GM18511 (cell line): ENCODE results near the gene PROZ.

Source experiments
- ATAC-seq: cut with Tn5 transposase; IDR thresholded peaks from one replicate; pipeline ENCODE4 v1.9.1; 2021; ENCODE audit warnings: mild to moderate bottlenecking, moderate library complexity; ENCODE audit not compliant: unreplicated experiment

The PROZ gene

DNA sequence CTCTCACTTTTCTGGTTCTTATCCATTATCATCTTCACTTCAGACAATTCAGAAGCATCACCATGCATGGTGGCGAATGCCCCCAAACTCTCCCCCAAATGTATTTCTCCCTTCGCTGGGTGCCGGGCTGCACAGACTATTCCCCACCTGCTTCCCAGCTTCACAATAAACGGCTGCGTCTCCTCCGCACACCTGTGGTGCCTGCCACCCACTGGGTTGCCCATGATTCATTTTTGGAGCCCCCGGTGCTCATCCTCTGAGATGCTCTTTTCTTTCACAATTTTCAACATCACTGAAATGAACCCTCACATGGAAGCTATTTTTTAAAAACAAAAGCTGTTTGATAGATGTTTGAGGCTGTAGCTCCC lies 38.6 kb upstream of the PROZ start:
- ATAC-seq: no peak

DNA sequence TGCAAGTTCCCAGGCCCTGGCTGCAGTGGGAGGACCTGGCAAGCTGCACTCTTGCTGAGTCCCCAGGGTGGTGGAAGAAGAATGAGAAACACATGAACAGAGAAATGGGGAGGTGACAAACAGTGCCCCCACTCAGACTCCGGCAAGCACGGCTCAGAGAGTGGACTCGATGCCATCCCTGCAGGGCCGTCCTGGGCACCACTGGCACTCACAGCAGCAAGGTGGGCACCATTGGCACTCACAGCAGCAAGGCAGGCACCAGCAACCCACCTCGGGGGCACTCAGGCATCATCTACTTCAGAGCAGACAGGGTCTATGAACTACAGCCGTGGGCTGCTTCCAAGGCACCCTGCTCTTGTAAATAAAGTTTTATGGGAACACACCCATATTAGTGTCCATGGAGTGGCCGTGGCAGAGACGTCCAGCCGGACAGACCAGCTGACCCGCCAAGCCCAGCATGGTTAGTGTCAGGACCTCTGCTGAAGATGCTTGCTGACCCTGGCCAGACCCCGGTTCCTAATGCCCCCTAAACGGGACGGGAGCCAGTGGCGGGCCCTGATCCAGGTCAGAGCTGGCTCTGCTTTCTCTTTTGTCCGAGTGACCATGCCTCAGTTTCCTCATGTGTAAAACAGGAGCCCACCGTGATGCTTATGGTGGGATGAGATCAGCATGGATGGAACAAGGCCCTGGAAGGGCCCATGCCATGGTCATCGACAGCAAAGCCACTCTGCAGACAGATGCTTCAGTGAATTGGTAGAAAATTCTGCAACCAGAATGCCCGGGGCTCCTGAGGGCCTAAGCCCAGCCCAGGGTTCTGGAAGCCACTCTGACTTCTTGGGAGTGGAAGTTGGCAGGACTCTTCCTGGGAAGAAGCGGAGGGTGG lies 37.9 kb upstream of the PROZ start:
- ATAC-seq: no peak

DNA sequence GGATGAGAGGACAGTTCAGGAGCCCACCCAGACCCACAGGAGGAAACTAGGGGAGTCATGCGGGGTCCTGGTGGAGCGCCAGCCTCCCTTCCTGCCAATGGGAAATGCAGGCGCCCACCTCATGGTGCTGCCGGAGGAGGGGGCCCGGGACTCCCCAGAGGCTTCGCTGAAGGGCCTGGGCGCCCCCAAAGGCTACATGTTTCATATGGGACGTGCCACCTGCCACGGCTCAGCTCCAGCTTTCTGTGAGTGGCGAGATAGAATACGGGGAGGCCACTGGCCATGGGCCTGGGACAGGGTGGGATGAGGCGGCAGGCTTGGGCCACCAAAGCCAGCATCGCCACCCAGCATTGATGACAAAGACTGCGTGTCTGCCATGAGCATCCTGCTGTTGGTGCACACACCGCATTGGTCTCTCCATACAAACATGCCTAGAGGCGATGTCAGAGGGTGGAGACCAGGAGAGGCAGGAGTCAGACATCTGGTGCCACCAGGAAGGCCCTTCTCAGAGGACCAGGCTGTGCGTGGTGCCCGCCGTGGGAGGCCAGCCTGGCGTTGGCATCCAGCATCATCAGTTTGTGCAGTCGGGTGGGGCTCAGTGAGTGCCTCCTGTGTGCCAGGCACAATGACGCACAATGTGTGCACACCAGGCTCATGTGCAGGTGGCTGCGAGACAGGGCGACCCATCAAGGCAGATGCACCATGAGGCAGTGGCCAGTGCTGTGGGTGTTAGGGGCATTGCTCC lies 37.1 kb upstream of the PROZ start:
- ATAC-seq: no peak

DNA sequence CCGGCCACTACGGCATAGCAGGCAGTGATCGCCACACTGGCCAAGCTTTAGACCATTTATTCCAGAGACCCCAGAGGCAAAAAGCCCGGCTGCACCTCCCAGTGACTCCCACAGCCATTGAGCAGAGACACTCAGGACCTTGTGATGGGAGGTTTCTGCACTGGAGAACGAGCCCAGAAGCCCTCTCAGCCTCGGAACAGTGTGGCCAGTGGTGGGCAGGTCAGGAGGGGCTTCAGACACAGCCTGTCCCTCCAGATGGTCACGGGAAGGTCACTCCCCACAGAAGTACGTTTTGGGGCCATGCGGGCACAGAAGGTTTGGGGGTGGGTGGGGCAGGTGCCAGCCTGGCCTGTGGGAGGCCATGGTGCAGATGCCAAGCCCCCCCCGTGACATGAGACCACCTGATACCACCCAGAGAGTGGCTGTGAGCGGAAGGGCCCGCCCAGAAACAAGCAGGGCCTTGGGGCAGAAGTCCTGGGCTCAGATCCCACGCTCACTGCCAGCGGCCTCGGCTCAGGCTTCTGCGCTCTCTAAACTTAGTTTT lies 36.4 kb upstream of the PROZ start:
- no peak for ATAC-seq

DNA sequence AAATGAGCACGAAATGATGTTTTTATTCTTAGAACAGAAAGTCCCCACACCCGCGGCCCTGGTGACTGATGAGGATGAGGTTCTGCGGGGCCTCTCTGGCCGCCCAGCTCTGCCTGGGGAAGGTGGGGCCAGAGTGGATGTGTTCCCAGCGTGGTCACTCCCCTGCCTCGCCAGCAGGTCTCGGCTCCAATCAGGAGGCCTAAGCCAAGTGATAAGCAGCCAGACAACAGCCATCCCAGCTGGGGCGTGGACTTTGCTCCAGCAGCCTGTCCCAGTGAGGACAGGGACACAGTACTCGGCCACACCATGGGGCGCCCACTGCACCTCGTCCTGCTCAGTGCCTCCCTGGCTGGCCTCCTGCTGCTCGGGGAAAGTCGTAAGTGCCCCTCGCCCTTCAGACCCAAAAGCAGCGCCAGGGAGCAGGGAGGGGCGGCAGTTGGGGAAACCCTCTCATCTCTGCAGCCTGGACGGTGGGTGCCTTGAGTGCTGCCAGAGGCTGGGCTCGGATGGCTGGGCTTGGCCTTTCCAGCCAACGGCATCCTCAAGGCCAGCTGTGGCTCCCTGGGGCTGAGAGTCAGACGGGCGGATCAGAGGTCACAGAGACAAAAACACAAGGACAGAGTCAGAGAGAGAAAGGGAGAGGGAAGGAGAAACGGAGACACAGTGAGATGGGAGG lies 35.8 kb upstream of the PROZ start, which contains the start of gene F10:
TSS of gene F10 (plus strand) at position 250 of the 676 bp plus-strand sequence. CDS start at position 307, 57 bp downstream.
- no peak for ATAC-seq

DNA sequence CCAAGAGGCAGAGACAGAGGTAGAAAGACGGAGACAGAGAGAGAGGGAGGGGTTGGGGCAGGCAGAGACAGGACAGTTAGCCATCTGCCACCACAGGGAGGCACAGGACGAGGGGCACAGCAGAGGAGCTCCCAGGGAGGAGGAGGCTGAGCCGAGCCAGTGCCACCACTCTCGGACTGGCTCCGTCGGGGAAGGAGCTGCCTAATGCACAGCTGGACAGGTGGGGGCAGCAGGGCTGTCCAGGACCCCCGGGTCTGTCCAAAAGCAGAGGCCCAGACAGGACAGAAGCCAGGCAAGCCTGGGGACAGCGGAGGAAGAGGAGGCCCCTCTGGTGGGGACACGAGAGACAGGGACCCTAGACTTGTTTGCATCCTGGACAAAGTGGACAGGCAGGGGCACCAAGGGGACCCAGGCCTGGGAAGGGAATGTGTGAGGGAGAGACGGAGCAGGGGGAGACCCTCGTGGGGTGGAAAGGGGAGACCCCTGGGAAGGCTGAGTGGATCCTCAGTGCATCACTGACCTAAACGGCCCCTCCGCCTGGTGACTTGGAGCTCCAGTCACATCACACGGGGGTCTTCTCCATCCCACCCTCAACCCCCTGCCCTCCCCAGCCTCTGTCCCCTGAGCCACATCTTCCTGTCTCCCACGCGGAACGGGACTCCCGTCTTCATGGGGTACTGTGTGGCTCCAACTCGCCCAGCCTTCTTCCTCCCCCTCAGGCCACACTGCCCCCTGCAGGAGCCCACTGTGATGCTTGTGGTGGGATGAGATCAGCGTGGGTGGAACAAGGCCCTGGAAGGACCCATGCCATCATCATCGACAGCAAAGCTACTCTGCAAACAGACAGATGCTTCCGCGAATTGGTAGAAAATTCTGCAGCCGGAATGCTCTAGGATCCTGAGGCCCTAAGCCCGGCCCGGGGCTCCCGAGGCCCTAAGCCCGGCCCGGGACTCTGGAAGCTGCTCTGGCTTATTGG lies 34.9 kb upstream of the PROZ start:
- no peak for ATAC-seq

DNA sequence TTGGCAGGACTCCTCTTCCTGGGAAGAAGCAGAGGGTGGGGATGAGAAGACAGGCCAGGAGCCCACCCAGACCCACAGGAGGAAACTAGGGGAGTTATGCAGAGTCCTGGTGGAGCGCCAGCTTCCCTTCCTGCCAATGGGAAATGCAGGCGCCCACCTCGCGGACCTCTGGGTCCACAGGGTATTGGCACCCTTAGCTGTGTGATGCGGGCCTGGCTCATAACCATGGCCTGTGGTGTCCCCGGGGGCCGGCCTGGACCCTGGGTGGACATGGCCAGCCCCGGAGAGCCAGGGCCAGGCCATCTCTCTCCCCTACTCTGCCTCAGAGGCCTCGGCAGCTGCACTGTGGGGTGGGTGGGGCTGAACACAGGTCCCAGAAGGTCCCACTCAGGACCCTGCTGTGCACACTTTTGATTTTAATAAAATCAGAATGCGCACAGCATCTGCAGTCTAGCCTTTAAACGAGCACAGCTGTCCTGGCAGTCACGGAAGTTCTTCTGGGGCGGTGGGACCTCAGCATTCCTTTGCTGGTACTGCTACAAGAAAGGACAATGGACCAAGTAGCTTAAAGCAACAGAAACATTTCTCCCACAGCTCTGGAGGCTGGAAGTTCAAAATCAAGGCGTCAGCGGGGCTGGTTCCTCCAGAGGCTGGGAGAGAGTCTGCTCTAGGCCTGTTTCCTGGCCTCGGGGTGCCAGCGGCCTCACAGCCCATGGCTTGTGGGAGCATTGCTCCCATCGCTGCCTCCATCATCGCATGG lies 34.1 kb upstream of the PROZ start:
- no peak for ATAC-seq

DNA sequence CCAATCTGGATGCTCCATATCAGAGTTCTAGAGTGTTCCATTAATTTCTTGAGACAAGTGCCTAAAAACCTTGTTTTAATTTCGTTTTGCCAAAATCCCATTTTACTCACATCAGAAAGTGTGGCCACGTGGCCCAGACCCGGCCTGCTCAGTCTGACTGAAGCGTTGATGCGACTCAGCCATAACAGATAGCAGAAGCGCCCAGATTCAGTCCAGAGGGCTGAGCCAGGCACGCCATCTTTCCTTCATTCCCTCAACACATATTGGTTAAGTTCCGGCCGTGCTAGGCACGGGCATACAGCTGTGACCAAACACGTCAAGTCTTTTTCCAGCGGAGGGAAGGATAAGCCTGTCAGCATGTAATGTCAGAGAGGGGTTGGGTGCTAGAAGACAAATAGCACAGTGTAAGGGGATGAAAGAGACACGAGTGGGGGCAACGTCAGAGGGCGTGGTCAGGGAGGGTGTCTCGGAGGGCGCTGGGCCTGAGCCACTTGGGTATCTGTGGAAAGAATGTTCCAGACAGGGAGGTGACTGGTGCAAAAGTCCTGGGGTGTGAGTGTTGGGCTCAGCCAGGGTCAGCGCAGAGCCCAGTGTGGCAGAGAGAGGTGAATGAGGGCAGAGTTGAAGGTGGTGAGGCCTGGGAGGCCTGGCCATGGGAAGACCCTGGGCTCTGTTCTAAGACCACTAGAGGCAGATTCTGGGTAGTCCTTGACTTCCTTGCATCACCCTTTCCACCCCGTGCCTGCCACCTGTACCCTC lies 32.8 kb upstream of the PROZ start:
- no peak for ATAC-seq

DNA sequence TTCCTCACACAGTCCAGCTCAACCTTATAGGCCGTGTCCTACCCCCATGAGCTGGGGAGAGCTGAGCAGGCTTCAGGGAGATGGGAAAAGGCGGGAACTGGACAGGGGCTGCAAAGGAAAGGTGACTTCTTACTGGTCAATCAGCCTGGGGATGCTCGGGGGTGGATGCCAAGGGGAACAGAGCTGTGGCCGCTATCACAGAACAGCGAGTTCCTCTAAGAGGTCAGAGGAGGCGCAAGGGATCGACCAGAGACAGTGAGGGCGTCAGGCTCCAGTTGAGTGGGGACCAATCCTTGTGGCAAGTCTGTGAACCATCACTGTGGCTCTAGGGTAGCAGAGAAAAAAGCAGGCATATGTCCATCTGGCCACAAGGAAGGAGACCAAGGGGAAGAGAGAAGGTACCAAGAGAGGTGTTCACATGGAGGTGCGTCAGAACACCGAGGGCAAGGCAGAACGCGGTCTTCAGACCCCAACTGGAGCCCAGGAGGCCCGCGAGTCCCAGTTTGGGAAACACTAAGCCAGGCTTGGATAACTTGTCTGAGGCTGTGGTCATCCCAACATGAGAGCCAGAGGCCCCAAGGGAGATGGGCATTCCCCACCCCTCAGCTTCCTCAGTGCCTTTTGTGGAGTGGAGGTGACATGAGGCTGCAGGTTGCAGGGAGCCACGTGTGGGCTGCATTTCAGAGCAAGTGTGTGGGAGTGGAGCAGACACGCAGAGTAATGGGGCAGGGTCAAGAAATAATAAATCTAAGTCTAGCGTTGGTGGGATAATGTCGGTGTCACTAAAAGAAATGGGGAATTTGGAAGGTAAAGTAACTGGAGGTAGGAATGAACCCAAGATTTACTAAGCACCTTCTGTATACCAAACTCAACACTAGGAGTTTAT lies 31.9 kb upstream of the PROZ start:
- ATAC-seq: no peak

DNA sequence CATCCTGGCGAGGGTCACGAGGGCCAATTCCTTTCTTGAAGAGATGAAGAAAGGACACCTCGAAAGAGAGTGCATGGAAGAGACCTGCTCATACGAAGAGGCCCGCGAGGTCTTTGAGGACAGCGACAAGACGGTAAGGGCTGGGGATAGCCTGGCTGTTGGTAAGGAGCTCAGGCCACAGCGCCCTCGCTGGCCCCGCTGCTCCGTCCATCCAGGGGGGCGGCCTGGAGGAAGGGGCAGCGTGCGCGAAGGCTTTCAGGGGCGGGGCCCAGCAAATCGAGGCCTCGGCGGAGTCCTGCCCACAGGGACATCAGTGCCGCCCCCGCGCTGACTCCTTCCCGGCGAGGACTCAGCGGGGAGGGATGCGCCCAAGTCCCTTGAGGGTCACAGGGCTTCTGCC lies 29.0 kb upstream of the PROZ start:
- ATAC-seq: no peak

DNA sequence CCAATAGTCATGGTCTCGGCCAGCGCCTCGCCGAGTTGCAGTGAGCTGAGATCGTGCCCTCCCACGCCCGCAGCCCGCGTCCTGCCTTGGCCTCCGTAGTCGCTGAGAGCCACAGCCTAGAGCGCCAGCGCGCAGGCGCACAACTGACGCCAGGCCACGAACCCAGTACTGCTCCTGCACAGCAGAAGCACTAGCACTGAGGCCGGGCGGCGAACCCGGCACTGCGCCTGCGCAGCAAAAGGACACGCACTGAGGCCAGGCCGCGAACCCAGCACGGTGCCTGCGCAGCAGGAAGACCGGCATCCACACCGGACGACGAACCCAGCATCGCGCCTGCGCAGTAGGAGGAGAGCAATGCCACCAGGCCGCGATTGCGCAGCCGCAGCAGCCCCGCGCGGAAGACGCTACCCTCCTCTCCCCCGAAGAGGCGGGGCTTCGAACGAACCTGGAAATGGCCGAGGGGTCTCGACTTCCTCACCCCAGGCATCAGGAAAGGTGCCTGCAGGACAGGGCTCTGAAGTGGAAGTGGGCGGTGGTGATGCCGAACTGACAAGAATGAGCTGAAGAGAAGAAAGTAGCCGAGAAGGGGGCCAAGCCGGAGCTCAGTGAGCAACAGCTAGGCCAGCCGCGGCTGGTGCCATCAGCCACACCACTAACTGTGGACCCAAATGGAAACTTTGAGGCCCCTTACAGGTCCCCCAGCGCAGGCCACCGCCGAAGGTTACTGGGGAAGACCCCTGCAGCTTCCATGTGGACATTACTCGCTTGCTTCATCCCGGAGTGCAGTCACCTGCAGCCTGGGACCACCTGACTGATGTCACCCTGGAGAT lies 28.3 kb upstream of the PROZ start:
- ATAC-seq: no peak

DNA sequence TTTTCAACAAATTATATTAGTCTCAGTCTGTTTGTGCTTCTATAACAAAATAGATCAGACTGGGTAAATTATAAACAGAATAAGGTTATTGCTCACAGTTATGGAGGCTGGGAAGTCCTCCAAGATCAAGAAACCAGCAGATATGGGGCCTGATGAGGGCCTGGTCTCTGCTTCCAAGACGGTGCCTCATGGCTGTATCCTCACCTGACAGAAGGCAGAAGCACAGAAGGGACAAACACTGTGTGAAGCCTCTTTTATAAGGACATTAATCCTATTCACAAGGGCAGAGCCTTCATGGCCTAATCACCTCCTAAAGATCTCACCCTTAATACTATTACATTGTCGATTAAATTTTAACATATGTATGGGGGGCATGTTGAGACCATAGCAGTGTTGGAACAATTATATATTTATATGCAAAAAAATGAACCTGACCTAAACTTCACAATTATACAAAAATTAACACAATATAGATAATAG lies 23.1 kb upstream of the PROZ start:
- no peak for ATAC-seq

DNA sequence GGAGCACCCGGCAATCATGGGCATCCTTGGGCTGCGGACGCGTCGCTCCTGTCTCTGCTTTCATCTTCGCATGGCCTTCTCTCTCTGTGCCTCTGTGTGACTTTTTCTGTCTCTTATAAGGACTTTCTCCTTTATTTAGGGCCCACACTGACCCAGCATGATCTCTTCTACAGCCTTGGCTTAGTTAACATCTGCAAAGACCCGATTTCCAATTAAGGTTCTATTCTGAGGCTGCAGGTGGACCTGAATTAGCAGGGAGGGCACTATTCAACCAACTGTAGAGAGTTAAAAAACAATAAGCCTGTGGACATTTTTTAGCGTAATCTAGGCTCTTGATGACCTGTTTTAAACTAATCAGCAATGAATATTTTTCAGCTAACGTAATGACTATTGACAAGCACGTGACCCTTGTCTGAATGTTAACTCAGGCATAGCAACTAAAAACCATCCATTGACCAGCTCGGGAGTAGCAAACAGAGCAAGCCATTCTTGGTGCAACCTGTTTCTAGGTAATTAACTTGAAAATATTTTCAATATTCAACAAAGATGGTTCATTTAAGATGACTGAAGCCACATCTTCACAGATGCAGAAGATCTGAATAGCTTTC lies 20.7 kb upstream of the PROZ start:
- ATAC-seq: no peak

DNA sequence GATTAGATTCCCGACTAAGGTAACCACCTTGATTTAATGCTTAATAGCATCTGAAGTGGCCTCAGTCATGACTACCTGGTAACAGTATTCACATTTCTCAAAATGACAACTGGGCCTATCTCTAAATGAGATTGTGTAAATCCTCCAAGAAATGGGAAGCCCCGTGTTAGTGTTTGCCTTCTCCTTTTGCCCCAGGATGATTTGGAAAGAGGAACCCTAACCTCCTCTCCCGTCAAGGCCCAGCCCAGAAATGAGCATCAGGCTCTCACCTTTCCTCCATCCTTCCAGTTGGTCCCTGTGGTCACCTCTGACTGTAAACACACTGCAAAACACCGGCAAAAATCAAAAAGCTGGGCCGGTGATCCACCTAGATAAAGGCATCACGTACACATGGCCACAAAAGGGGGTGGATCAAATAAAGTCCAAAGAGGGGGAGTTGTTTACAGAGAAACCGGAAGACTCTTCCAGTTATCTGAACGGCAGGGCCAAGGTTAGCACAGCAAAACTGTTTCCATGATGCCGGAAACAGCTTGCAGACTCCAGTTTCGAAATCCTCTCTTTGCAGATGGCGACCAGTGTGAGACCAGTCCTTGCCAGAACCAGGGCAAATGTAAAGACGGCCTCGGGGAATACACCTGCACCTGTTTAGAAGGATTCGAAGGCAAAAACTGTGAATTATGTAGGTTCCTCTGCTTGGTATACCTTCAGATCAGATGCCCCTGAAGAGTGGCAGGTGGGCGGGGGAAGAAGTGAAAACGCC lies 19.5 kb upstream of the PROZ start:
- no peak for ATAC-seq

DNA sequence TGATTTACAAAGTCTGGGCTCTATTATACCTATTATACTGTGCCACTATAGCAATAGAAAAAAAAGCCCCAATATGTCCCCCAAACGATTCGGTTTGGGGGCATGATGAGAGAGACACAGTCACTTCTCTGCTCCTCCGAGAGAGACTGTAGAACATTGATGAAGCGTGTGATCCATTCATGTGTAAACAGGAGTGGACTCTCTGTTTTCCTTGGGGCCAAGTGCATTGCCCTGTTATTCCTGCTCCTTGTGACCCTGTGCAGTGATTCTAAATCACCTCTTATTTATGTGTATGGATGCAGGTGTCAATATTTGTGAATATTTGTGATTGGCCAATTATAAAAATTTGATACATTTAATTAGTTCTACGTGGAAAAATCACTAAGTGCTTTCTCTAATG lies 18.9 kb upstream of the PROZ start:
- ATAC-seq: no peak
